ENCODE data around the gene MRPL52.
"Not testable (repeated sequence)": the region's sequence is repeated elsewhere in the genome, so short reads cannot be mapped to it uniquely, and the experiment has no call there.

The MRPL52 gene

GRCh38 chr14:22829661-22830442 lies at the start of gene MRPL52:
Gene MRPL52 (plus strand): TSS chr14:22829887. CDS start chr14:22829913, 26 bp downstream.
- peak; percentile 83 for DNase-seq

GRCh38 chr14:22780105-22780679 lies 49.5 kb upstream of the MRPL52 start:
- no peak for DNase-seq

GRCh38 chr14:22780941-22781300 lies 48.8 kb upstream of the MRPL52 start:
- no peak for DNase-seq

- no peak for DNase-seq
Measured at GRCh38 chr14:22781301-22781991, 48.2 kb upstream of the MRPL52 start.

- no peak for DNase-seq
Measured at GRCh38 chr14:22786685-22787084, 43.0 kb upstream of the MRPL52 start.

- peak; percentile 33 for DNase-seq
Measured at GRCh38 chr14:22791301-22791700, 38.4 kb upstream of the MRPL52 start.

GRCh38 chr14:22792158-22792557 lies 37.5 kb upstream of the MRPL52 start:
- DNase-seq: no peak

GRCh38 chr14:22793550-22793949 lies 36.1 kb upstream of the MRPL52 start:
- not testable (repeated sequence) for DNase-seq

GRCh38 chr14:22793976-22794375 lies 35.7 kb upstream of the MRPL52 start:
- no peak for DNase-seq

- no peak for DNase-seq
Measured at GRCh38 chr14:22794551-22794951, 35.1 kb upstream of the MRPL52 start.

GRCh38 chr14:22796087-22796707 lies 33.5 kb upstream of the MRPL52 start:
- DNase-seq: no peak

- DNase-seq: no peak
Measured at GRCh38 chr14:22797017-22797917, 32.4 kb upstream of the MRPL52 start.

- DNase-seq: no peak
Measured at GRCh38 chr14:22798528-22798927, 31.2 kb upstream of the MRPL52 start.

- no peak for DNase-seq
Measured at GRCh38 chr14:22800346-22800745, 29.3 kb upstream of the MRPL52 start.

- no peak for DNase-seq
Measured at GRCh38 chr14:22801716-22802115, 28.0 kb upstream of the MRPL52 start.

GRCh38 chr14:22802860-22803686 lies 26.6 kb upstream of the MRPL52 start:
- no peak for DNase-seq

GRCh38 chr14:22803687-22803974 lies 26.1 kb upstream of the MRPL52 start:
- DNase-seq: no peak

- DNase-seq: not testable (repeated sequence)
Measured at GRCh38 chr14:22805235-22805634, 24.5 kb upstream of the MRPL52 start.

GRCh38 chr14:22807432-22808087 lies 22.1 kb upstream of the MRPL52 start:
- no peak for DNase-seq

GRCh38 chr14:22808388-22809209 lies 21.1 kb upstream of the MRPL52 start:
- DNase-seq: no peak
